Right forelimb (tissue), 1 donor: ENCODE results near the gene RMDN2.

Source experiments
- DNase-seq: peaks from one replicate; pipeline ENCODE4 v3.0.0-alpha.2; 2018

Gene RMDN2, protein sequence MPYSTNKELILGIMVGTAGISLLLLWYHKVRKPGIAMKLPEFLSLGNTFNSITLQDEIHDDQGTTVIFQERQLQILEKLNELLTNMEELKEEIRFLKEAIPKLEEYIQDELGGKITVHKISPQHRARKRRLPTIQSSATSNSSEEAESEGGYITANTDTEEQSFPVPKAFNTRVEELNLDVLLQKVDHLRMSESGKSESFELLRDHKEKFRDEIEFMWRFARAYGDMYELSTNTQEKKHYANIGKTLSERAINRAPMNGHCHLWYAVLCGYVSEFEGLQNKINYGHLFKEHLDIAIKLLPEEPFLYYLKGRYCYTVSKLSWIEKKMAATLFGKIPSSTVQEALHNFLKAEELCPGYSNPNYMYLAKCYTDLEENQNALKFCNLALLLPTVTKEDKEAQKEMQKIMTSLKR

DNA sequence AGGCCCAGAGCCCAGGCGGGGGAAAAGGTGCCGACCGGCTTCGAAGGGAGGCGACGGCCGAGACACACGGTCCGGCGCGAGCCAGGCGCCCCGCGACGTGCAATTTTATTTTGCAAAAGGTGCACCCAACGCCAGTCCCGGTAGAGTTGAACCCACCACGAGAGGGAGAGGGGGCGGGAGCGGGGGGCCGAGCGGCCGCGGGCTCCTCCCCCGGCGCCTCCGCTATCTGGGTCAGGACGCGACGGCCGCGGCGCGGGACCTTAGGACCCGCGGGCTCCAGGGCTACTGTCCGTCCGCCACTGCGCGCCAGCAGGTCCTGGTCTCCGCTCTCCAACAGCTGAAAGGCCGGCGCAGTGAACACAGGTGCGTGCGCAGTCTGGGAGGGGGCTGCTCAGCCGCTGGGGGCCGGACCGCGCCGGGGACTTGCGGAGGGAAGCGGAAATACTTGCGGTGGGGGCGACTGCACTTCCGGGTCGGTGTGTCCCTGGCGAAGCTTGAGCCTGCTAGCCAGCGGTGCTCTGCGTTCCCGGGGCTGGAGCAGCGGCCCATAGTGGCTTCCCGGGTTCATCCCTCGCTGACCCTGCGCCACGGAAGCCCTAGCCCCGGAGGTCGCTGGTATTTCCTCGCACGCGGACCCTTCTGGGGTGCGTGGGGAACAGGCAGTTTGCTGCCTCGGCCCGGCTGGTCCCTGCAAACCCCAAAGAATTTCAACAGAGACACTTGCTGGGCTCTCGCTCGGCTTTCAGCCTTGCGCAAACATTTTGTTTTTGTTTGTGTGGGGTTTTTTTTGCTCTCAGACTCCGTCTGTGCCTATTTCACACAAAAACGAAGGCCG is at the start of gene RMDN2:
TSS of gene RMDN2 (plus strand) at position 225 of the 835 bp plus-strand sequence. CDS start 3,991 bp downstream, outside the sequence.
- DNase-seq = peak; percentile 96

DNA sequence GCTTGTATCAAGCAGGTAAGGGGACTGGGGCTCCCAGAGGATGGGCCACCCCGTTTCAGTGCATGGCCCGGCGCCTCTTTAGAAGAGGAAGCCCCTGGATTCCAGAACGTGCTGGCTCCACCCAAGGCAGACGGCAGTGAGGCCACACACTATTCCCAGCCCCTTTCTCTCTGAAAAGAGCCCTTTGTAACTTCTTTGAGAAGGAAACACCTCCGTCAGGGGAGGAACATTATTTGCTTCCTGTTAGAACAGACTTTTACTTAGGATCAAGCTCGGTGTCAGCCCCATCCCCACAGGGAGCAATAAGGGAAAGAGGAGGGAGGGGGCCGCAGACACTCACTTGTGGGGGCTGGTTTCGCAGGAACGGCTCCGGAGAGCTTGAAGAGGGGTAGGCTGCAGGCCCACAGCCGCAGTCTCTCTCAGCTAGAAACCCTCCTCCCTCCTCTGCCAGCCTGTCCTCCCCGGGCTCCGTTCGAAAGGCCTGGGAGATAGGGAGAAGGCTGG is 49.6 kb upstream of the RMDN2 start:
- no peak for DNase-seq

- no peak for DNase-seq
Observed at GRCh38 chr2:37876227-37876626, 48.9 kb upstream of the RMDN2 start.

- DNase-seq = no peak
Observed at GRCh38 chr2:37877457-37878315, 47.4 kb upstream of the RMDN2 start.

GRCh38 chr2:37878536-37878935 is 46.6 kb upstream of the RMDN2 start:
- DNase-seq = no peak

GRCh38 chr2:37880551-37880950 is 44.5 kb upstream of the RMDN2 start:
- DNase-seq = no peak

DNA sequence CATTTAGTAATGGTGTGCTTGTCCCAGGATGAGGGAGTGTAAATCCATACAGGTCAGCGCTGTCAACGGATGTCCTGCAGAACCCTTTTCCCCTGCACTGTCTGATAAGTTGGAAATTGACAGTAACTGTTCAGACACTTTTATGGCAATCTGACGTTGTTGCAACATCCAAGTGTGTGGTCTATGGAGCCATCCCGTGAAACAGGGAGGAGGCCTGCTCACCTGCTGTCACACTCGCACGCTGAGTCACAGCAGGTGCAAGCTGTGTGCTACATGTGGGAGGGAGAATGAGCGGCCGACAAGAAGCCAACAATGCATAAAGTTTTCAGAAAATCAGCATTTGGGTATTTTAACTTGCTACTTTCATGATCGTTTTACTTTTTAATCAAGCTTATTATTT is 43.7 kb upstream of the RMDN2 start:
- no peak for DNase-seq

DNA sequence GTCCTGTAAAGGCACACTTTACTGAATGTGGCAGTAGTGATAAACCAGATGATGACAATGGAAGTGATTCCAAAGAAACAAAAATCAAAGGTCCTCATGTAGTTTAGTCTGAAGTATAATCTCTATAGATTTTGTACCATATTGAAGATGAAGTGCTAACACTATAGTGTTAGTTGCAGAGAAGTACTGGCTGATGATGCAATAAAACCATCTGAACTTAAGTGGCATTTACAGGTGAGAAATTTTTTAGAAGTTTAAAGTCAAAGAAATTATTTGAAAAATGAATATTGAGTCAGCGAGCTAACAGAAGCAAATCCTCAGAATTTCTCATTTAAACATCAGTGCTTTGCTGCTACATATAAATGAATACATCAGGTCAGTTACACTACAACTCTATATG is 43.1 kb upstream of the RMDN2 start:
- DNase-seq = no peak

- no peak for DNase-seq
Observed at GRCh38 chr2:37883518-37883917, 41.6 kb upstream of the RMDN2 start.

- DNase-seq = no peak
Observed at GRCh38 chr2:37885329-37885993, 39.6 kb upstream of the RMDN2 start.

DNA sequence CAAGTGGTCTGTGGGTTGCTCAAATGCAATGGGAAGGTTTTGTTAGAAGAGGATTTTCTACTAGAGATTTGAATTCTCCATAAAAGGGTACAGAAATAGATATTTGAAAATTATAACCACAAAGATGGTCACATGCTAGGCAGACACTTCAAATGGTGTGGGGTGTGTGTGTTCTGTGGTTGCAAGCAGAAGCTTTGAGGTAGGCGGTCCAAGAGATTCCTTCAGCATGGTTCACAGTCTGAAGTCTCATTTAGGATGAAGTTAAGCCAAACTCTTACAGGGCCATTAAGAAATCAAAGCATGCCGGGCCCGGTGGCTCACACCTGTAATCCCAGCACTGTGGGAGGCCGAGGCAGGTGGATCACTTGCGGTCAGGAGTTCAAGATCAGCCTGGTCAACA is 38.3 kb upstream of the RMDN2 start:
- DNase-seq = no peak

DNA sequence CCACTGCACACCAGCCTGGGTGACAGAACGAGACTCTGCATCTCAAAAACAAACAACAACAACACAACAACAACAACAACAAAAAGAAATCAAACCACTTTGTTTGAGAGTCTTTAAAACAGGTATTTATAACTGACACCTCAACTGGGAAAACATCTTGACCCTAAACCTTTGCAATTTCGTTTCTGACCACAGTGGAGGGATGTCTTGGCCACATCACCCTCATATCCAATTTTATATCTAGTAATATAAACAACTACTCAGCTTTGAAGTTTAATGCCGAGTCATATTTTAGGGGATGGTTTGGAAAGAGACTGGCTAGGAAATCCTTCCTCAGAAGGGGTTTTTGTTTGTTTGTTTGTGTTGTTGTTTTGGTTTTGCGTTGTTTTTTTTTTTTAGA is 37.8 kb upstream of the RMDN2 start:
- no peak for DNase-seq

- peak; percentile 82 for DNase-seq
Observed at GRCh38 chr2:37890893-37891495, 34.1 kb upstream of the RMDN2 start.

GRCh38 chr2:37891846-37892435 is 33.1 kb upstream of the RMDN2 start:
- no peak for DNase-seq

GRCh38 chr2:37892436-37893114 is 32.5 kb upstream of the RMDN2 start:
- DNase-seq = no peak

GRCh38 chr2:37893327-37893726 is 31.8 kb upstream of the RMDN2 start:
- DNase-seq = no peak

DNA sequence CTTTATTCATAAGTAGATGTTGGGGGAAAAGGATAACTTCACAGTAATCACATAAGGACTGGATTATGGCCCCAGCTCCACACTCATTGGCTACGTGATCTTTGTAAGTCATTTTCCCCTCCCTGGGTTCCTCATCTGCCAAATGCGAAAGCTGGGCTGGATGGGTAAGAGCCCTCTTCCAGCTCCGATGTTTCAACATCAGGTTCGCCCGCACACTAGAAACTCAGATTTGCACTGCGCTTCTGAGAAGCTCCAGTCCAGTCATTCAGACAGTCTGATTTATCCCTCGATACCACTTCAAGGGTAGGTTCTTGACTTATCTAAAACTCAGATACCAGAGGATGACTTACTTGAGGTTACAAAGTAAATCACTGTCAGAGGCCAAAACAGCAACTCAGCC is 31.0 kb upstream of the RMDN2 start:
- no peak for DNase-seq

DNA sequence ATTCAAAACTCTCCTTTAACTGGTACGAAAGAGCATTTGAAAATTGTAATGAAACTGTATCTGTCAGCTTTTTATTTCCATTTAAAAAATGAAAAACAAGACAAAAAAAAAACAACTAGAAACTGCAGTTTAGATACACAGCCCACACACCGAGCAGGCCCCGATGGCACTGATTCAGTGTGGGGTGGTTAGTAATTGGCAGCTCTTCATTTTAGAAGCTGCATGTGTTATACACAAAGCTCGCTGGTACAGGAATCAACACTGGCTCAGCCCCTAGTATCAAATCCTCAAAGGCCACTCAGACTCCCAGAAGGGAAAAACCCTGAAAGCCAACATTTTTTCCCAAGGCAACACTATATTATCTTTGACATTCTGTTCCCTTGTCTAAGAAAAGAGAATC is 30.5 kb upstream of the RMDN2 start:
- no peak for DNase-seq

GRCh38 chr2:37895140-37895539 is 29.9 kb upstream of the RMDN2 start:
- DNase-seq = no peak

DNA sequence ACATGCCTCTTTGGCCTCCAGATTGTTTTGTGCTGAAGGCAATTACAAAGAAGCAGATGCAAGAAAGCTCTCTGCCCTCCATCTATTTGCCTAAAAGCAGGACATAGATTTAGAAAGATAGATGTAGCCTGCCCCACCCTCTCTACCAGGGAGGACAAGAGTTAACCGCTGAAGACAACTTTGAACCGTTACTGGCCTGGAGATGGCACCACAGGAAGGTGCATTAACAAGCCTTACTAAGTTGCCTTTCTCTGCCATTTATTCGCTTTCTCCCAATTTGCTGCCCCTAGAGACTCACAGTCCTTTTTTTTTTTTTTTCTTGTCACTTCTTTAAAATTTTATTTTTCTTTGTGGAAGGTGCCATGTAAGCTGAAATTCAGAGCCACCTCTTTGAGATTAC is 28.8 kb upstream of the RMDN2 start:
- no peak for DNase-seq

DNA sequence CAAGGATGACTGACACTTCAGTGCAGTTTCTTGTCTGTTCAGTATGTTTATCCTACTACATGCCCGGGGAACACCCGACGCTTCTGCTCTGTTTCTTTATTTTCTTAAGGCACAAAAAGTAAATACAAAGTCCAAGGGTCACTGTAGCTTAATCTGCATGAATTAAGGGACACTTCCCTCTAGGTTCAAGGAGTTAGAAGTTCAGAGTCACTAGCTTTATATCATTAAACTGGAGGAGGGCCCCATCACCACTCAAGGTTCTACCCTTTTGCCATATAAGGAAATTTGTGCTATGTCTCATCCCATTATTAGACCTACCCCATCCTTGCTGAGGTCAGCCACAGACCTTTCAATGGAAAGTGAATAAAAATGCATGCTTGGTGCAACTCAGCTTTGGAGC is 27.6 kb upstream of the RMDN2 start:
- no peak for DNase-seq
